BE2C (cell line): Measurements from ENCODE around the gene AADACL4.

Experiments used
- DNase-seq: peaks from one replicate; pipeline ENCODE4 v3.0.0-alpha.2; 2020
- H3K27me3 ChIP-seq: fragments of 250-450 bp; sonication (Bioruptor Pico); 2 replicates; pipeline ENCODE4 v1.5.1; 2020; ENCODE audit warnings: mild to moderate bottlenecking
- H3K36me3 ChIP-seq: fragments of 250-450 bp; sonication (Bioruptor Pico); 2 replicates; pipeline ENCODE4 v1.5.1; 2020; ENCODE audit warnings: mild to moderate bottlenecking
- H3K4me1 ChIP-seq: fragments of 250-450 bp; sonication (Bioruptor Pico); 2 replicates; pipeline ENCODE4 v1.5.1; 2020
- H3K4me3 ChIP-seq: 2 replicates; pipeline ENCODE4 v1.5.1; 2011; ENCODE audit warnings: low read depth, low read length
- H3K9me3 ChIP-seq: fragments of 250-450 bp; sonication (Bioruptor Pico); 2 replicates; pipeline ENCODE4 v1.5.1; 2020
- CTCF ChIP-seq: IDR thresholded peaks from 2 replicates; pipeline ENCODE4 v1.5.1; 2012; ENCODE audit warnings: mild to moderate bottlenecking, low read depth, low read length

The AADACL4 gene

DNA sequence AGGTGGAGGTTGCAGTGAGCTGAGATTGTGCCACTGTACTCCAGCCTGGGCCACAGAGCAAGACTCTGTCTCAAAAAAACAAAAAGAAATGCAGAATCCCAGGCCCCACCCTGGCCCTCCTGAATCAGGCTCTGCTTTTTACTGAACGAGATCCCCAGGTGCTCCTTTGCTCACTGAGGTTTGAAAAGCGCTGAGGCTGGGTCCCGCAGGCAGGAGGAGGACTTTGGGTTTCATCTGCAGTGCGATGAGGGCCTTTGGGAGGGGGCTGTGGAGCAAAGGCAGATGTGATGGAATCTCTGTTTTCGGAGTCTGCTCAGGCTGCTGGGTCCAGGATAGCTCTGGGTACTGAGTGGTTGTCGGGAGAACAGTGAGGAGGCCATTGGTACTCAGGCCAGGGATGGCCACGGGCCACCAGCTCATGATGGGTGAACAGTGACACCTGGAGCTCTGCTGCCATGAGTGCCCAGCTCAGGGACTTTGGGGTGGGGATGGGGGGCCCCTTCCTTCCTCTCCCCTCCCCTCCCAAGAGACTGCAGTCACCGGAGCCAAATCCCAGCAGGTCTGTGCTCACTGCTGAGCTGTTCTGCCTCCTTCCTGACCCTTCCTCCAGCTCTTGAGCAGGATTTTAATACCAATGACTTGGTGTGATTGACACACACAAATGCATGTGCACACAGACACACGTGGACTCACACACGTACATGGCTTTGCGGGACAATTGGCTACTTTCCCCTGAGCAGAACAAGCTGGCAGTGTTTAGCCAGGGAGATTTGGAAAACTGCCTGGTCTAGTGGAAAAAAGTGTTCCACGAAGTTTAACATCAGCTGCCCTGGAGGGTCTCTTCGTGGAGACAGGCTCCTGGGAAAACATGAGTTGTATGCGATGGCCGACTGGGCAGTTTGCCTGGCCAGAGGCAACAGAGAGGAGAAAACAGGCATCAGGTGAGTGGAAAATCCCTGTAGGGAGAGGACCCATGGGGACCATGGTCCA is 22.2 kb upstream of the AADACL4 start:
- H3K4me1 ChIP-seq: no peaks in the 10 kb centered on the region
- DNase-seq: no peak
- no peaks in the 10 kb centered on the region for H3K9me3 ChIP-seq
- no peak overlapping the region for H3K4me3 ChIP-seq
- no peaks in the 10 kb centered on the region for H3K27me3 ChIP-seq
- no peaks in the 10 kb centered on the region for H3K36me3 ChIP-seq
- TF ChIP-seq CTCF: no peak

DNA sequence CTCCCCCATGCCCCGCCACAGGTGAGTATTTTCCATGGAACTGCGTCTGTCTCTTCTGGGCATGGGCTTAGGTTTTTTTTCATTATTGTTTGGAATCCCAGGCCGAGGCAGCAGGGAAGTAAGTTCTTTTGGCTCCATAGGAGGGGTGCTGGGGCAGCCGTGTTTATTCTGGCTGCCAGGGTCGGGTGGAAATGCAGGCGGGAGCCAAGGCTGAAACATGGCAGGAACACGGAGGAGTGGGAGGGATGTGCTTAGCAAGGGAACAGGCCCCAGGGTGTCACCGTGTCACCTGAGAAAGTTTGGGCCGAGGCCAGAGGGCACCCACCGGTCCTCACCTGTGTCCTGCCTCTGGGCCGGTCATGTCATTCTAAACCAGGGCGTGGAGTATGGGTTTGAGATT is 21.4 kb upstream of the AADACL4 start:
- Histone ChIP-seq H3K9me3 (no peaks in the 10 kb centered on the region), H3K27me3 (no peaks in the 10 kb centered on the region), H3K36me3 (no peaks in the 10 kb centered on the region), H3K4me1 (no peaks in the 10 kb centered on the region), H3K4me3 (no peak overlapping the region)
- no peak for TF ChIP-seq CTCF
- DNase-seq: no peak

DNA sequence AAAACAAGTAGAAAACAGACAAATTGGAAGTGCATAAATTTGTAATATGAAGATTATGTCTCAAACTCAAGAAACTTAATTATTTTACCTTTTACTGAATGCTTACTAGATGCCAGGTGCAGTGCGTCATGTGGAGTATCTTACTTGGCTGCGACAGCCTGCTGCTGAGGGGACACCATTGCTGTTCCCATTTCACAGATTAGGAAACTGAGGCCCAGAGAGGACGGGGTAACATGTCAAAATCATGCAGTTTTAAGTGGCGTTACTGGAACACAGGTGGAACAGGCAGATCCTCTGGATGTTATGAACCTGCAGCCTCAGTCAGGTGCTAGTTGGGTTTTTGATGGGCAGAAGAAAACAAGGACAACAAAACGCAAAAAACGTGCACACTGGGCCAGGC is 18.6 kb upstream of the AADACL4 start:
- H3K4me3 ChIP-seq: no peak overlapping the region
- no peaks in the 10 kb centered on the region for H3K36me3 ChIP-seq
- no peaks in the 10 kb centered on the region for H3K9me3 ChIP-seq
- TF ChIP-seq CTCF: no peak
- no peak for DNase-seq
- no peaks in the 10 kb centered on the region for H3K4me1 ChIP-seq
- H3K27me3 ChIP-seq: no peaks in the 10 kb centered on the region

DNA sequence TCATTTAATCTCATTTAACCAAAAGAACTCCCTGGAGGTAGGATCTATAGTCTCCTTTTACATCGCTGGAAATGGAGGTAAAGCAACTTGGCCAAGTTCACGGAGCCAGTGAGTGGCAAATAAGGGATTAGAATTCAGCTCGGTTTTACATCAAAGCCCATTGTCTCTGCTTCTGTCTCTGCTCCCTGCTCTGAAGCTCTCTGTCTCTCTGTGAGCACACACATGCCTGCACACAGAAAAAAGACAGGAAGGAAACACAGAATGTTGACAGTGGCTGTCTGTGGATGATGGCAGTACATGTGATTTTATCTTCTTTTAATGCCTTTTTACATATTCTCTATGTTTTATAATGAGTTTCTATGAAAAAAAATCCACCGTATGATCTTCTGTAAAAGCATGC is 17.0 kb upstream of the AADACL4 start:
- TF ChIP-seq CTCF: no peak
- no peaks in the 10 kb centered on the region for H3K27me3 ChIP-seq
- H3K4me1 ChIP-seq: no peaks in the 10 kb centered on the region
- no peak overlapping the region for H3K4me3 ChIP-seq
- no peaks in the 10 kb centered on the region for H3K9me3 ChIP-seq
- no peak for DNase-seq
- no peaks in the 10 kb centered on the region for H3K36me3 ChIP-seq

DNA sequence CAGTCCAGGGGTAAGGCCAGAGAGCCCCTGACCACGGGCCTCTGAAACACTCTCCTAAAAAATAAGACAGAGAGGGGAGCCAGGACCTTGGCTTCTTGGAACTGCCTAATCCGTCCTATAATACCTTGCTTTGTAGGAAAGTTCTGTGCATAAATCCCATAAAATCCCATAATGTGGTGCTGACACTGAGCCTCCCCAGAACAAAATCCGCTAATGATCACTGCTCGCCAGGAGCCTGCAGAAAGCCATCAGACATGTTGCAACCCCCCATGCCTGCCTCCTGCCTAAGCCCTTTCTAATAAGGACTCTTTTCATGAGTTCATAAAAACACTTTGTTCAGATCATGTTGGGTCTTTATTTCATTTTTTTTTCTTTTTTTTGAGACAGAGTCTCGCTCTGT is 16.6 kb upstream of the AADACL4 start:
- Histone ChIP-seq H3K36me3 (no peaks in the 10 kb centered on the region), H3K4me1 (no peaks in the 10 kb centered on the region), H3K9me3 (no peaks in the 10 kb centered on the region), H3K4me3 (no peak overlapping the region), H3K27me3 (no peaks in the 10 kb centered on the region)
- no peak for TF ChIP-seq CTCF
- no peak for DNase-seq

- Histone ChIP-seq H3K4me1 (no peaks in the 10 kb centered on the region), H3K36me3 (no peaks in the 10 kb centered on the region), H3K4me3 (no peak overlapping the region), H3K27me3 (no peaks in the 10 kb centered on the region), H3K9me3 (no peaks in the 10 kb centered on the region)
- no peak for TF ChIP-seq CTCF
- no peak for DNase-seq
Observed at GRCh38 chr1:12629511-12629956, 14.4 kb upstream of the AADACL4 start.
